ENCODE results near the gene RIPOR2. TPM values are rescaled to one million over a fixed set of nuclear protein-coding genes. Genes with fewer than 3 reads are reported as not detected.

RIPOR2 gene
- total and polyA plus RNA-seq, 10 of the 15 experiments (the other 5 are each of a cell fraction or from before 2014, with no cell fraction given) = 22.2 to 48.2 (median 34.7) TPM

- no peaks in the 10 kb centered on the region for H3K4me1 ChIP-seq (ENCODE audit: control insufficient read depth, insufficient read depth, low read length)
- no peak overlapping the region for H3K4me2 ChIP-seq (ENCODE audit: control insufficient read depth, insufficient read depth)
- H3K36me3 ChIP-seq (ENCODE audit: control insufficient read depth in 2 of 2, insufficient read depth in 2 of 2, low read length in 1 of 2) = peaks cover 6 to 15% of the 10 kb centered on the region in 2 experiments
- RAD21 ChIA-PET (ENCODE audit: unreplicated experiment) = interaction anchor here (1.3 kb wide), 1 partner anchor 143 kb away, joined by 4 read pairs; no protein-coding TSS in a partner anchor
- DNase-seq (ENCODE audit: low read depth, low spot score) = no peak
- 78% methylated on average over 2 of the region's 2 CpGs for WGBS (ENCODE audit: insufficient coverage, insufficient replicate concordance, low lambda C conversion rate, missing lambda C conversion rate)
- TF ChIP-seq CHD1 (IDR thresholded peaks at IDR 0.05; ENCODE audit: low read depth, low read length) = no peak
- TF ChIP-seq MTA2 (IDR thresholded peaks at IDR 0.05; ENCODE audit: low read depth) = no peak
- TF ChIP-seq MEF2A (IDR thresholded peaks at IDR 0.05; ENCODE audit: insufficient read depth, low read depth, low read length) = no peak
- TF ChIP-seq TAF1 (IDR thresholded peaks at IDR 0.05; ENCODE audit: borderline replicate concordance, low read depth, low read length) = no peak
- TF ChIP-seq CEBPB (IDR thresholded peaks at IDR 0.05; ENCODE audit: borderline replicate concordance in 1 of 2, low read depth in 2 of 2, low read length in 2 of 2) = no peak
- TF ChIP-seq PML (IDR thresholded peaks at IDR 0.05; ENCODE audit: low read length) = no peak
- TF ChIP-seq ZNF622 (IDR thresholded peaks at IDR 0.05) = no peak
- no peak for TF ChIP-seq FOS (IDR thresholded peaks at IDR 0.05; ENCODE audit: borderline replicate concordance, extremely low read depth, insufficient read length)
- TF ChIP-seq SMC3 (IDR thresholded peaks at IDR 0.05; ENCODE audit: borderline replicate concordance, low read length) = no peak
- TF ChIP-seq NFIC (IDR thresholded peaks at IDR 0.05; ENCODE audit: low read depth, low read length) = no peak
- FAIRE-seq = no peak
- no TSS peak for BruUV-seq (replicated peaks)
- SMC1A ChIA-PET (ENCODE audit: uncharacterized antibody, unreplicated experiment) = interaction anchor here (0.9 to 10.7 kb wide), 3 partner anchors 9 to 167 kb away, joined by 3 to 243 read pairs (median 4); no protein-coding TSS in a partner anchor
- in situ Hi-C loops (cut with MboI) (no loop called here), intact Hi-C loops (cut with micrococcal nuclease; ENCODE audit: unreplicated experiment) (no loop called here)
- no peak overlapping the region for H3K9ac ChIP-seq (ENCODE audit: control insufficient read depth, insufficient read depth, low read length)
- H4K20me1 ChIP-seq (ENCODE audit: control insufficient read depth, insufficient read depth) = no peaks in the 10 kb centered on the region
- no peaks in the 10 kb centered on the region for H3K27me3 ChIP-seq (replicated peaks in 1 of 2; ENCODE audit: control insufficient read depth in 2 of 2, insufficient read depth in 2 of 2, low read length in 1 of 2)
- no peak overlapping the region for H2AFZ ChIP-seq (ENCODE audit: control insufficient read depth, low read depth, low read length)
- H3K4me3 ChIP-seq = no peak overlapping the region
- no peaks in the 10 kb centered on the region for H3K79me2 ChIP-seq (ENCODE audit: control insufficient read depth, insufficient read depth, low read length)
- no peaks in the 10 kb centered on the region for H3K9me3 ChIP-seq (replicated peaks; ENCODE audit: control insufficient read depth, insufficient read depth, low read length)
- ATAC-seq = no peak; the same call in 2 of the 3 replicates
- POLR2A ChIA-PET = no interaction called here
- CTCF ChIA-PET = interaction anchor here (3.8 to 13.6 kb wide), 2 partner anchors 140 to 169 kb away, joined by 16 to 314 read pairs; no protein-coding TSS in a partner anchor
- H3K27ac ChIP-seq (ENCODE audit: control insufficient read depth, insufficient read depth) = no peak overlapping the region
Measured at GRCh38 chr6:24851086-24851485, 84.7 kb downstream of the RIPOR2 start.
